ENCODE results near the gene ELAVL4. TPM values are rescaled to one million over a fixed set of nuclear protein-coding genes. Genes with fewer than 3 reads are reported as not detected.

Gene ELAVL4
- total RNA-seq, 2 experiments from 2014 or later, result not detected

DNA sequence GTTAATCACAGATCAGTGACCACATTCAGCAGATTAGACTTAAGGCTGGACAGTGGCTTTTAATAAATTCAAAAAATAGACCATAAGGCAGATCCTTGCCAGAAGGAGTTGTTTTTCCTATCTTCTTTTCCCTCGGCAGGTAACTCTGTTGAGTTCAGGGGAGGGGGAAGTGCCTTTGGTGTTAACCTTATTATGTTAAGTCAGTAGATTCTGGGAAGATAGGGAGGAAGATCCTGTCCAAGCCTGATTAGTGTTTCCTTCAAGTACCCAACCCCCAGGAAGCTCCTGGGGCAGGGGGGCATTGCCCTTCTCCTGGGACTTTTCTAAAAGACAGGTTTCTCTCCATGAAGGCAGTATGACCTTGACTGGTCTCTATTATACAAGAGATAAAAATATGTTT, 87.4 kb downstream of the ELAVL4 start:
- no peaks in the 10 kb centered on the region for H3K9me3 ChIP-seq (ENCODE audit: control insufficient read depth in 1 of 2, insufficient read depth in 1 of 2, low read length in 2 of 2)
- intact Hi-C loops (cut with DNase I, micrococcal nuclease), result no loop called here
- DNase-seq (no peak), ATAC-seq (ENCODE audit: poor library complexity) (no peak)
- no peaks in the 10 kb centered on the region for H3K36me3 ChIP-seq (ENCODE audit: insufficient read depth, low read length)
- TF ChIP-seq, protein P1, sequence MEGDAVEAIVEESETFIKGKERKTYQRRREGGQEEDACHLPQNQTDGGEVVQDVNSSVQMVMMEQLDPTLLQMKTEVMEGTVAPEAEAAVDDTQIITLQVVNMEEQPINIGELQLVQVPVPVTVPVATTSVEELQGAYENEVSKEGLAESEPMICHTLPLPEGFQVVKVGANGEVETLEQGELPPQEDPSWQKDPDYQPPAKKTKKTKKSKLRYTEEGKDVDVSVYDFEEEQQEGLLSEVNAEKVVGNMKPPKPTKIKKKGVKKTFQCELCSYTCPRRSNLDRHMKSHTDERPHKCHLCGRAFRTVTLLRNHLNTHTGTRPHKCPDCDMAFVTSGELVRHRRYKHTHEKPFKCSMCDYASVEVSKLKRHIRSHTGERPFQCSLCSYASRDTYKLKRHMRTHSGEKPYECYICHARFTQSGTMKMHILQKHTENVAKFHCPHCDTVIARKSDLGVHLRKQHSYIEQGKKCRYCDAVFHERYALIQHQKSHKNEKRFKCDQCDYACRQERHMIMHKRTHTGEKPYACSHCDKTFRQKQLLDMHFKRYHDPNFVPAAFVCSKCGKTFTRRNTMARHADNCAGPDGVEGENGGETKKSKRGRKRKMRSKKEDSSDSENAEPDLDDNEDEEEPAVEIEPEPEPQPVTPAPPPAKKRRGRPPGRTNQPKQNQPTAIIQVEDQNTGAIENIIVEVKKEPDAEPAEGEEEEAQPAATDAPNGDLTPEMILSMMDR (IDR thresholded peaks at IDR 0.05), result no peak
- no peaks in the 10 kb centered on the region for H3K9me3 Mint-ChIP-seq
- H3K4me3 ChIP-seq (ENCODE audit: low read length), result no peak overlapping the region
- no peaks in the 10 kb centered on the region for H3K36me3 Mint-ChIP-seq (ENCODE audit: low read depth)
- H3K4me1 ChIP-seq (ENCODE audit: insufficient read depth, low read length), result no peaks in the 10 kb centered on the region
- no peak overlapping the region for H3K27ac Mint-ChIP-seq
- peaks cover 8% of the 10 kb centered on the region for H3K27me3 Mint-ChIP-seq
- H3K4me3 Mint-ChIP-seq, result no peak overlapping the region
- CTCF ChIA-PET, result interaction anchor here (1.2 kb wide), 1 partner anchor 21 kb away, joined by 3 read pairs; no protein-coding TSS in a partner anchor
- POLR2A ChIA-PET, result no interaction called here
- no peaks in the 10 kb centered on the region for H3K4me1 Mint-ChIP-seq (ENCODE audit: low read depth)
- H3K27me3 ChIP-seq (ENCODE audit: control insufficient read depth in 1 of 2, insufficient read depth in 2 of 2, low read length in 2 of 2), result peaks cover under 1 to 3% of the 10 kb centered on the region in 2 experiments
- H3K27ac ChIP-seq (ENCODE audit: low read depth in 1 of 2, low read length in 2 of 2), result no peak overlapping the region

DNA sequence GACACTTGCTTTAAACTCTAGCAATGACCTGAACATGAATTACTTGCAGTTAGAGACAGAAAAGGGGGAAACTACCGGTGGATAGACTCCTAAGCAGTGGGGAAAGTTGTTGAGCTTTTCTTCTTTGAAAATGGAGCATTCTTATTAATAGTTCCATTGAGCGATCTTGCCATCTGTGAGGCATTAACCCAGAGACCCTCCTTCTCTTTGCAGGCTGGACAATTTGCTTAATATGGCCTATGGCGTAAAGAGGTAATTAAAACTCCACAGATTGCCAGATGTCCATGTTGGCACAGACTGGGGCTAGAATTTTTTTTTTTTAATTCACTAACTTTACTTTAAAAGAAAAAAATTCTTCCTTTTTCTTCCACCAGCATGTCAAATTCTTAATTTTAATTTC, 88.5 kb downstream of the ELAVL4 start:
- POLR2A ChIA-PET, result no interaction called here
- intact Hi-C loops (cut with DNase I, micrococcal nuclease), result no loop called here
- no peak for ATAC-seq (ENCODE audit: poor library complexity)
- H3K27me3 Mint-ChIP-seq, result peaks cover 8% of the 10 kb centered on the region
- Histone ChIP-seq H3K36me3 (ENCODE audit: insufficient read depth, low read length) (no peaks in the 10 kb centered on the region), H3K9me3 (ENCODE audit: control insufficient read depth in 1 of 2, insufficient read depth in 1 of 2, low read length in 2 of 2) (no peaks in the 10 kb centered on the region), H3K4me1 (ENCODE audit: insufficient read depth, low read length) (no peaks in the 10 kb centered on the region), H3K27me3 (ENCODE audit: control insufficient read depth in 1 of 2, insufficient read depth in 2 of 2, low read length in 2 of 2) (no peaks in the 10 kb centered on the region), H3K27ac (ENCODE audit: low read depth in 1 of 2, low read length in 2 of 2) (no peak overlapping the region), H3K4me3 (ENCODE audit: low read length) (no peak overlapping the region)
- no peaks in the 10 kb centered on the region for H3K36me3 Mint-ChIP-seq (ENCODE audit: low read depth)
- H3K9me3 Mint-ChIP-seq, result no peaks in the 10 kb centered on the region
- no peaks in the 10 kb centered on the region for H3K4me1 Mint-ChIP-seq (ENCODE audit: low read depth)
- no peak overlapping the region for H3K4me3 Mint-ChIP-seq
- TF ChIP-seq, protein P1 (IDR thresholded peaks at IDR 0.05), result no peak
- no peak for DNase-seq
- CTCF ChIA-PET, result interaction anchor here (1.2 kb wide), 1 partner anchor 20 kb away, joined by 3 read pairs; no protein-coding TSS in a partner anchor
- no peak overlapping the region for H3K27ac Mint-ChIP-seq

DNA sequence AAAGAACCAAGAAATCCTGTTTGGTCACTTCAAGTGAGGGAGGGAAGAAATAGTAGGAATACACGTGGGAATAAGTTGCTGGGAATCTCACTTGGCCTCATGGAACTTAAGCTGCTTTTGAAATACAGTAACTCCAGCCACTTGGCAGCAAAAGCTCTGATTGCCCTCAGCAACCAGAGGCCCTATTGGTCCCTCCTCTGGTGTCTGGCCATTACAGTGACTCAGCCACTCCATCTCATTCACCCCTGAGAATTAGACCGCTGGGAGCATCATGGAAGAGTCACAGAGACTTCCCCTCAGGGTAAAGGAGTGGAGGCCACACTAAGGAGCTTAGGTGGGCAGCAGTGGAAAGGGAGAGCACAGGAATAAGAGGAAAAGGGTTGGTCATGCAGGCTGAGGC, 99.6 kb downstream of the ELAVL4 start:
- ChIA-PET POLR2A (no interaction called here), CTCF (no interaction called here)
- Histone ChIP-seq H3K4me1 (ENCODE audit: insufficient read depth, low read length) (no peaks in the 10 kb centered on the region), H3K4me3 (ENCODE audit: low read length) (no peak overlapping the region), H3K9me3 (ENCODE audit: control insufficient read depth in 1 of 2, insufficient read depth in 1 of 2, low read length in 2 of 2) (no peaks in the 10 kb centered on the region), H3K27me3 (ENCODE audit: control insufficient read depth in 1 of 2, insufficient read depth in 2 of 2, low read length in 2 of 2) (no peaks in the 10 kb centered on the region), H3K36me3 (ENCODE audit: insufficient read depth, low read length) (no peaks in the 10 kb centered on the region), H3K27ac (ENCODE audit: low read depth in 1 of 2, low read length in 2 of 2) (no peak overlapping the region)
- H3K9me3 Mint-ChIP-seq, result no peaks in the 10 kb centered on the region
- H3K4me3 Mint-ChIP-seq, result no peak overlapping the region
- TF ChIP-seq, protein P1 (IDR thresholded peaks at IDR 0.05), result no peak
- H3K27ac Mint-ChIP-seq, result no peak overlapping the region
- H3K4me1 Mint-ChIP-seq (ENCODE audit: low read depth), result no peaks in the 10 kb centered on the region
- intact Hi-C loops (cut with DNase I, micrococcal nuclease), result no loop called here
- ATAC-seq (ENCODE audit: poor library complexity) (no peak), DNase-seq (no peak)
- H3K36me3 Mint-ChIP-seq (ENCODE audit: low read depth), result no peaks in the 10 kb centered on the region
- H3K27me3 Mint-ChIP-seq, result no peaks in the 10 kb centered on the region
